Mesenchymal stem cell (in vitro differentiated cells and primary cell): ENCODE measurements around the gene SSTR3.
A peak's percentile ranks its signal among the peaks of the same experiment; 100 is the strongest.
"Not testable (repeated sequence)": the region's sequence is repeated elsewhere in the genome, so short reads cannot be mapped to it uniquely, and the experiment has no call there.

ENCODE experiments used
- DNase-seq: peaks from one replicate; pipeline ENCODE4 v3.0.0-alpha.2; 2013
- H2AFZ ChIP-seq: one replicate; pipeline ENCODE4 v1.6.1; 2013; ENCODE audit warnings: low read depth, mild to moderate bottlenecking, control low read depth, inconsistent platforms, low read length, moderate library complexity
- H2AK5ac ChIP-seq: 2 replicates; pipeline ENCODE4 v1.6.1; 2013; ENCODE audit warnings: low read length, moderate library complexity, mild to moderate bottlenecking, inconsistent platforms; ENCODE audit not compliant: severe bottlenecking
- H2BK120ac ChIP-seq: one replicate; pipeline ENCODE4 v1.6.1; 2013; ENCODE audit warnings: low read depth, mild to moderate bottlenecking, inconsistent platforms, low read length, moderate library complexity
- H2BK12ac ChIP-seq, 2 experiments: one replicate each; pipeline ENCODE4 v1.6.1; 2013; ENCODE audit warnings: inconsistent platforms in 2 of 2, low read length in 2 of 2, mild to moderate bottlenecking in 2 of 2, moderate library complexity in 2 of 2, control low read depth in 1 of 2
- H2BK15ac ChIP-seq: one replicate; pipeline ENCODE4 v1.6.1; 2013; ENCODE audit warnings: mild to moderate bottlenecking, low read depth, inconsistent platforms; ENCODE audit not compliant: poor library complexity, severe bottlenecking
- H2BK5ac ChIP-seq: 2 replicates; pipeline ENCODE4 v1.6.1; 2013; ENCODE audit warnings: low read depth, mild to moderate bottlenecking, low read length, control low read depth, inconsistent platforms; ENCODE audit not compliant: poor library complexity, severe bottlenecking
- H3K14ac ChIP-seq, 2 experiments: one replicate each; pipeline ENCODE4 v1.6.1; 2013; ENCODE audit warnings: inconsistent platforms in 2 of 2, low read length in 2 of 2, control low read depth in 1 of 2, mild to moderate bottlenecking in 1 of 2, moderate library complexity in 1 of 2
- H3K18ac ChIP-seq, 2 experiments: one replicate each; pipeline ENCODE4 v1.6.1; 2013; ENCODE audit warnings: inconsistent platforms in 2 of 2, low read length in 2 of 2, control low read depth in 1 of 2, low read depth in 1 of 2, mild to moderate bottlenecking in 1 of 2
- H3K23ac ChIP-seq, 2 experiments: one replicate each; pipeline ENCODE4 v1.6.1; 2013; ENCODE audit warnings: inconsistent platforms in 2 of 2, low read length in 2 of 2, mild to moderate bottlenecking in 2 of 2, moderate library complexity in 2 of 2, control low read depth in 1 of 2
- H3K27ac ChIP-seq: 2 replicates; pipeline ENCODE4 v1.5.1; 2013; ENCODE audit warnings: mild to moderate bottlenecking, moderate library complexity, low read length, control low read depth, inconsistent platforms; ENCODE audit not compliant: poor library complexity, severe bottlenecking
- H3K27me3 ChIP-seq, 2 experiments: 2 replicates each; pipeline versions ENCODE4 v1.6.1 to v1.7.0; 2013; ENCODE audit warnings: low read length in 2 of 2, mild to moderate bottlenecking in 2 of 2, moderate library complexity in 2 of 2, control low read depth in 1 of 2, inconsistent platforms in 1 of 2; ENCODE audit not compliant: control insufficient read depth in 1 of 2, insufficient read depth in 1 of 2
- H3K36me3 ChIP-seq, 2 experiments: 2 replicates each; pipeline versions ENCODE4 v1.6.1 to v1.7.0; 2013; ENCODE audit warnings: low read length in 2 of 2, control low read depth in 1 of 2, inconsistent platforms in 1 of 2, low read depth in 1 of 2, mild to moderate bottlenecking in 1 of 2; ENCODE audit not compliant: insufficient read depth in 2 of 2, control insufficient read depth in 1 of 2
- H3K4ac ChIP-seq, 2 experiments: one replicate each; pipeline ENCODE4 v1.6.1; 2013; ENCODE audit warnings: inconsistent platforms in 2 of 2, low read length in 2 of 2, mild to moderate bottlenecking in 2 of 2, moderate library complexity in 2 of 2, control low read depth in 1 of 2, low read depth in 1 of 2
- H3K4me1 ChIP-seq: 2 replicates; pipeline ENCODE4 v1.6.1; 2013; ENCODE audit warnings: low read depth, low read length, control low read depth; ENCODE audit not compliant: control insufficient read depth, insufficient read depth
- H3K4me2 ChIP-seq: 2 replicates; pipeline ENCODE4 v1.6.1; 2013; ENCODE audit warnings: low read length, mild to moderate bottlenecking, inconsistent platforms; ENCODE audit not compliant: poor library complexity, severe bottlenecking
- H3K4me3 ChIP-seq, 2 experiments: 2 replicates each; pipeline versions ENCODE4 v1.5.1 to v1.7.0; 2013; ENCODE audit warnings: low read length in 2 of 2, mild to moderate bottlenecking in 2 of 2, control low read depth in 1 of 2, low read depth in 1 of 2; ENCODE audit not compliant: insufficient read depth in 1 of 2
- H3K79me1 ChIP-seq: replicated peaks from 2 replicates; pipeline ENCODE4 v1.6.1; 2013; ENCODE audit warnings: mild to moderate bottlenecking, control low read depth, low read length, inconsistent platforms; ENCODE audit not compliant: poor library complexity, severe bottlenecking
- H3K9ac ChIP-seq: 2 replicates; pipeline ENCODE4 v1.7.0; 2013; ENCODE audit warnings: mild to moderate bottlenecking, low read length, moderate library complexity
- H3K9me3 ChIP-seq: 2 replicates; pipeline ENCODE4 v1.7.0; 2013; ENCODE audit warnings: mild to moderate bottlenecking, low read length; ENCODE audit not compliant: control insufficient read depth
- H4K8ac ChIP-seq: one replicate; pipeline ENCODE4 v1.6.1; 2013; ENCODE audit warnings: inconsistent platforms, mild to moderate bottlenecking, low read length, moderate library complexity
- H4K91ac ChIP-seq: one replicate; pipeline ENCODE4 v1.6.1; 2013; ENCODE audit warnings: mild to moderate bottlenecking, low read length, inconsistent platforms
- WGBS: methylation state at CpG from one replicate; pipeline ENCODE4 v1.1.7; 2013; ENCODE audit warnings: mixed read lengths; 5-methylcytosine and 5-hydroxymethylcytosine counted together

SSTR3 gene

DNA sequence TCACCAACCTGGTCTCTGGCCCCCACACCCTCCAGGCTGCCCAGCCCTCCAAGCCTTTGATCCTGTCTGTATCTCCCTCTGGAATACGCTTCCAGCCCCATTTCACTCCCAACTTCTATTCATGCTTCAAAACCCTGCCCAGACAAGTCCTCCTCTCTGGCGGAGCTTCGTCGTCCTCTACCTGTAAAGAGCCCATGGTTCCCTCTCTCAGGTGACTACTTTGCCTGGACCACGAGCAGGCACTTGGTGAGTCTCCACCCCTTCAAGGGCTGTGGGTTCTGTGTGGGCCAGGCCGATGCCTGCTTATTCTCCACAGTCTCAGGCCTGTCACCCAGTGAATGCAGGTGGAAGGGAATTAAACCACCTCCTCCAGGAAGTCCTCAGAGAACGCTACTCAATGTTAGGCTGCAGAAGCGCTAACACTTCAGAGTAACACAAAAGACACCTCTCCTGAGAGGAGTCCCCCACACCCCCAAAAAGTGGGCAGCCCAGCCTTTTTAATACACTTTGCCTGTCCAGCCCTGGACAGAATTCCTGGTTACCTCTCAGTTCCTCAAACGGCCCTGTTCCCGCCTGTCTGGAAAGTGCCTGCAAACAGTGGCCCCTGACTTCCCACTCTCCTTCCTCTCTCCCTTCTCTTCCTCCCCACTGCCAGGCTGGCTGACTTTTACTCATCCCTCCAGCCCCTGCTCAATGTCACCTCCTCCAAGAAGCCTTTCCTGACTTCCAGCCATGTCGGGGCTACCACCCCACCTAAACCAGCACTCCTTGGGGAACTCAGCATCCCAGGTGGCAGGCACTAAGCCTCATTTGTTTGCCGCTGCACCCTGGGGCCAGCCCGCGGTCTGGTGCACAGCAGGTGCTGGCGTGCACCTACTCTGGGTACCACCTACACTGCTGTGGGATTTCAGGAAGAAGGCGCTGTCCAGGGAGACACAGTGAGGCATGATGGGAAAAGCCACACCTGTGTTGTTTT, 22.7 kb upstream of the SSTR3 start:
- Histone ChIP-seq H2BK120ac (no peak overlapping the region), H3K14ac (peak overlapping the region in 1 of 2 experiments; percentile 28), H4K8ac (peak overlapping the region; percentile 68), H2BK5ac (no peak overlapping the region), H3K4me1 (peaks cover 23% of the 10 kb centered on the region), H3K27ac (no peak overlapping the region), H4K91ac (no peak overlapping the region), H3K79me1 (peaks cover 24% of the 10 kb centered on the region), H2BK15ac (peak overlapping the region; percentile 6), H2BK12ac (peak overlapping the region in 1 of 2 experiments; percentile 35), H3K36me3 (peaks cover 3 to 55% of the 10 kb centered on the region in 2 experiments), H3K4ac (no peak overlapping the region), H3K18ac (peak overlapping the region in 1 of 2 experiments; percentile 53), H3K9ac (no peak overlapping the region), H3K27me3 (peaks cover 0 to 4% of the 10 kb centered on the region in 2 experiments), H3K4me2 (no peak overlapping the region), H3K9me3 (no peaks in the 10 kb centered on the region), H3K23ac (no peak overlapping the region), H2AFZ (no peak overlapping the region), H3K4me3 (no peak overlapping the region), H2AK5ac (no peak overlapping the region)
- WGBS: 91% methylated on average over 16 of the region's 16 CpGs
- DNase-seq: no peak

DNA sequence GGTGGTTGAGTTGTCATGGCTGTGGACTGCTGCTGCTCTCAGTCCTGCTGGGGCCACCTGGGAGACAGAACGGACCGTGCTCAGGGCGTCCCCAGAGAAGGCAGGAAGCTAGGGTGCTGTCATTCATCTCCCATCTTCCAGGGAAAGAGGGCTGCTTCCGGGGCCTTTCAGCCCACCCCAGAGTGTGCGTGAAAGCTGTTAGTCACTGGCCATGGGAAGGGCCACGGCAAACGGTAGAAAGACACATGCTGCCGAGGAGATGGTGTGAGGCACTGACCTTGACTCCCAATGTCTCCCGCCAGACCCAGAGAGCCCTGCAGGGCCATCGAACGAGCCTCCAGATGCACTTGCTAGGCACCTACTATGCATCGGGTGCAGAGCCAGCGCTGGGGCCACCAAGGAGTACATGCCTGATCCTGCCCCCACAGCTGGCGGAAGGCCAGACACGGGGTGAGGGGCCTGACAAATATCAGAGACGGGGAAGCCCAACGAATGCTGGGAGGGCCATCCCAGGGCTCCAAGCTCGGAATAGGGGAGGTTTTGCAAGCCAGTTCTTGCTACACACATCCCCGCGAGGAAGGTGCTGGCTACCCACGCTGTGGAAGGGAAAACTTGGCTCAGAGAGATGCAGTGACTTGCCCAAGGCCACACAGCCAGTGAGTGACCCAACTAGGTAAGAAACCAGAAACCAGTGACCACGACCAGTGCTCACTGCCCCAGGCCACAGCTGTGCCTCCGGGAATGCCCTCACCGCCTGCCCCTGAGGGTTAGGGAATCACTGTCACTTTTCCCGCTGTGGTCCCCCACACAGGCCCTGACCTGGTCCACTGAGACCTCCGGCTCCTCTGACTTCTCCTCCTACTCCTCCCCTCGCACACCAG, 21.7 kb upstream of the SSTR3 start:
- Histone ChIP-seq H2AFZ (no peak overlapping the region), H3K9me3 (no peaks in the 10 kb centered on the region), H3K27me3 (peaks cover 0 to 4% of the 10 kb centered on the region in 2 experiments), H3K4me3 (no peak overlapping the region), H3K14ac (peak overlapping the region in 1 of 2 experiments; percentile 71), H4K8ac (no peak overlapping the region), H3K27ac (no peak overlapping the region), H2BK15ac (peak overlapping the region; percentile 6), H3K36me3 (peaks cover 0 to 46% of the 10 kb centered on the region in 2 experiments), H3K4ac (no peak overlapping the region), H3K79me1 (peaks cover 24% of the 10 kb centered on the region), H2AK5ac (no peak overlapping the region), H2BK12ac (no peak overlapping the region), H2BK5ac (no peak overlapping the region), H3K18ac (no peak overlapping the region), H3K23ac (no peak overlapping the region), H3K4me1 (peaks cover 33% of the 10 kb centered on the region), H2BK120ac (no peak overlapping the region), H4K91ac (peak overlapping the region; percentile 40), H3K9ac (no peak overlapping the region), H3K4me2 (no peak overlapping the region)
- 85% methylated on average over 27 of the region's 27 CpGs for WGBS
- DNase-seq: no peak

DNA sequence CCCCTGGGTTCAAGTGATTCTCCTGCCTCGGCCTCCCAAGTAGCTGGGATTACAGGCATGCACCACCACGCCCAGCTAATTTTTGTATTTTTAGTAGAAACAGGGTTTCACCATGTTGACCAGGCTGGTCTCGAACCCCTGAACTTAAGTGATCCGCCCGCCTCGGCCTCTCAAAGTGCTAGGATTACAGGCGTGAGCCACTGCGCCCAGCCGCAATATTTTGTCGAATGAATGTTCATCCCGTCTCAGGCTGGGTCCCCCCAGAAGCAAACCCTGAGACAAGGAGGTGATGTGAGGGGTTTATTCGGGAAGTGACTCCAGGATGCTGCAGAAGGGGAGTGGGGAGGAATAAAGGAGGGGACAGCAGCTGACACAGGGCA, 21.1 kb upstream of the SSTR3 start:
- H4K8ac ChIP-seq, H2AK5ac ChIP-seq, H3K23ac ChIP-seq, H2BK120ac ChIP-seq, H3K18ac ChIP-seq, H3K27ac ChIP-seq, H3K4me3 ChIP-seq, H3K4ac ChIP-seq, H3K9me3 ChIP-seq, H3K9ac ChIP-seq, H2BK12ac ChIP-seq, H2BK15ac ChIP-seq, H2BK5ac ChIP-seq, H3K27me3 ChIP-seq, H2AFZ ChIP-seq, H3K4me2 ChIP-seq, DNase-seq: not testable (repeated sequence)
- Histone ChIP-seq H3K14ac (peak overlapping the region in 1 of 2 experiments; percentile 4), H4K91ac (peak overlapping the region; percentile 40), H3K79me1 (peaks cover 22% of the 10 kb centered on the region), H3K36me3 (peaks cover 0 to 43% of the 10 kb centered on the region in 2 experiments), H3K4me1 (peaks cover 39% of the 10 kb centered on the region)
- 97% methylated on average over 12 of the region's 12 CpGs for WGBS
